Lung (tissue), 12 donors: ENCODE results near the gene FOLR2. TPM values are rescaled to one million over a fixed set of nuclear protein-coding genes. Genes with fewer than 3 reads are reported as not detected.

Source experiments
- ATAC-seq: fragments of 200-7000 bp; cut with Tn5 transposase; one replicate; pipeline ENCODE4 v1.9.1; 2020; ENCODE audit warnings: moderate number of reproducible peaks; ENCODE audit not compliant: insufficient read depth, low FRiP score
- DNase-seq, 3 donors: peaks; one replicate each; pipeline ENCODE4 v3.0.0-alpha.2; 2013 to 2017
- H3K27ac ChIP-seq, 2 donors: one replicate each; pipeline ENCODE4 v1.5.1; 2013; ENCODE audit warnings: mild to moderate bottlenecking in 2 of 2, moderate library complexity in 2 of 2, control low read depth in 1 of 2, inconsistent platforms in 1 of 2, low read depth in 1 of 2, low read length in 1 of 2
- H3K27me3 ChIP-seq, 3 donors: one replicate each; pipeline ENCODE4 v1.5.1; 2013; ENCODE audit warnings: low read length in 2 of 3; ENCODE audit not compliant: control insufficient read depth in 3 of 3, insufficient read depth in 3 of 3
- H3K36me3 ChIP-seq, 4 donors: one replicate each; pipeline ENCODE4 v1.5.1; 2013; ENCODE audit warnings: low read length in 4 of 4, mild to moderate bottlenecking in 1 of 4, moderate library complexity in 1 of 4; ENCODE audit not compliant: control insufficient read depth in 4 of 4, insufficient read depth in 4 of 4
- H3K4me1 ChIP-seq, 5 donors: one replicate each; pipeline ENCODE4 v1.5.1; 2013; ENCODE audit warnings: low read length in 5 of 5, mild to moderate bottlenecking in 2 of 5, moderate library complexity in 1 of 5; ENCODE audit not compliant: control insufficient read depth in 5 of 5, insufficient read depth in 5 of 5
- H3K4me3 ChIP-seq: one replicate; pipeline ENCODE4 v1.5.1; 2013; ENCODE audit warnings: mild to moderate bottlenecking, control low read depth, moderate library complexity
- H3K9ac ChIP-seq, 2 donors: one replicate each; pipeline ENCODE4 v1.5.1; 2013; ENCODE audit warnings: low read length in 2 of 2, control low read depth in 1 of 2; ENCODE audit not compliant: insufficient read depth in 1 of 2
- H3K9me3 ChIP-seq, 4 donors: one replicate each; pipeline ENCODE4 v1.5.1; 2013; ENCODE audit warnings: low read length in 3 of 4, mild to moderate bottlenecking in 1 of 4, moderate library complexity in 1 of 4; ENCODE audit not compliant: control insufficient read depth in 4 of 4, insufficient read depth in 3 of 4
- WGBS, 2 donors: extraction: QIAGEN DNeasy Blood & Tissue Kit; methylation state at CpG; one replicate each; pipeline ENCODE4 v1.1.7; 2013; 5-methylcytosine and 5-hydroxymethylcytosine counted together
- polyA plus RNA-seq, 2 donors: library from polyadenylated mRNA; stranded (reverse); fragments of 200-250 nt; gene quantifications; one replicate each; pipeline ENCODE4 v1.2.1, GENCODE V29; 2013
- total RNA-seq, 2 donors: library from RNA; depleted of rRNA in 1 of 2; stranded (reverse); fragments of >200 nt in 1 of 2; gene quantifications; one replicate each; pipeline ENCODE4 v1.2.1, GENCODE V29; 2014 to 2021
- TF ChIP-seq, protein P1 (sequence below): IDR thresholded peaks from 2 replicates; pipeline ENCODE4 v1.5.1; 2012; ENCODE audit warnings: mild to moderate bottlenecking; ENCODE audit errors: control extremely low read depth, extremely low read depth
- donor health status: control.
- donor health status: control.
- donor health status: Bipolar disorder and iron deficiency.
- donor health status: healthy.
- donor health status: DM: yes; HTN: yes; CAD: no.

The FOLR2 gene
- total and polyA plus RNA-seq, 4 donors = 3.2 to 19.7 (median 10.2) TPM

DNA sequence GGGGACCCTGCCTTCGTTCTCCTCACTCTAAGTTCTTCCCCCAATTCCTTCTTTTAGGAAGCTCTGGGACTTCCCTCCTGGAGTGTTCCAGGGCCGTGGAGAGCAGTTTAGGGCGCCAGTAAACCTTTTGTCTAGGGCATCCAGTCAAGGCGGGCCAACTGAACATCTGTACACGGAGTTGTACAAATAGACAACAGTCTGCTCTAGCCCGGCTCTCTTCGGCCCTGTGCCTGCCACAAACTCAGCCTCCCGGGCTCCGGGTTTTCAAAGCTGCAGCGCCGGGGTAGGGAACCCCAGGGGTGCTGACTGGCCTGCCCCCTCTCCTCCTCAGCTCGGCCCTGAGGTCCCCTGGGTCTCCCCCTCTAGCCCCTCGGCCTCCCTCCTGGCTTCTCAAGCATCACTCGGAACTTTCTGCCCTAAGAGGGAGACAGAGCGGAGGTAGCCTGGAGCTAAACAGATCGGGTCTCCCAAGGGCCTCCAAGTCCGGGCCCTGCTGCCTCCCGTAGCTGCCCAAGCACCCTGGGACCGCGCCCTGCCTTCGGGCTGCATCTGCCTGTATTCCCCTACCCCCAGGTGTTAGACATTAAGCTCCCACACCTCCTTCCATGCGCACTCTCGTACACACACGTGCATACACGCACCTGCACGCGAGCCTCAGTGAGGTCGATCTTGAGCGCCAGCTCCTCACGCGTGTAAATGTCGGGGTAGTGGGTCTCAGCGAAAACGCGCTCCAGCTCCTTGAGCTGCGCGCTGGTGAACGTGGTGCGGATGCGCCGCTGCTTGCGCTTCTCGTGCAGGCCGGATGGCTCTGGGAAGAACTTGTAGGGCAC is 24.1 kb downstream of the FOLR2 start:
- H3K4me3 ChIP-seq = no peak overlapping the region
- H3K9ac ChIP-seq = no peak overlapping the region
- TF ChIP-seq, protein P1, sequence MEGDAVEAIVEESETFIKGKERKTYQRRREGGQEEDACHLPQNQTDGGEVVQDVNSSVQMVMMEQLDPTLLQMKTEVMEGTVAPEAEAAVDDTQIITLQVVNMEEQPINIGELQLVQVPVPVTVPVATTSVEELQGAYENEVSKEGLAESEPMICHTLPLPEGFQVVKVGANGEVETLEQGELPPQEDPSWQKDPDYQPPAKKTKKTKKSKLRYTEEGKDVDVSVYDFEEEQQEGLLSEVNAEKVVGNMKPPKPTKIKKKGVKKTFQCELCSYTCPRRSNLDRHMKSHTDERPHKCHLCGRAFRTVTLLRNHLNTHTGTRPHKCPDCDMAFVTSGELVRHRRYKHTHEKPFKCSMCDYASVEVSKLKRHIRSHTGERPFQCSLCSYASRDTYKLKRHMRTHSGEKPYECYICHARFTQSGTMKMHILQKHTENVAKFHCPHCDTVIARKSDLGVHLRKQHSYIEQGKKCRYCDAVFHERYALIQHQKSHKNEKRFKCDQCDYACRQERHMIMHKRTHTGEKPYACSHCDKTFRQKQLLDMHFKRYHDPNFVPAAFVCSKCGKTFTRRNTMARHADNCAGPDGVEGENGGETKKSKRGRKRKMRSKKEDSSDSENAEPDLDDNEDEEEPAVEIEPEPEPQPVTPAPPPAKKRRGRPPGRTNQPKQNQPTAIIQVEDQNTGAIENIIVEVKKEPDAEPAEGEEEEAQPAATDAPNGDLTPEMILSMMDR = no peak
- peaks cover 0 to 24% (median 12%) of the 10 kb centered on the region in 4 donors for H3K36me3 ChIP-seq
- H3K27me3 ChIP-seq = peaks cover 0 to 51% (median 45%) of the 10 kb centered on the region in 3 donors
- WGBS, 2 donors = 5 to 13% methylated on average over 44 of the region's 44 CpGs
- H3K9me3 ChIP-seq = peaks cover 0 to 2% (median 0%) of the 10 kb centered on the region in 4 donors
- H3K27ac ChIP-seq = no peak overlapping the region
- ATAC-seq (no peak), DNase-seq (peak; percentile 27 to 41 (median 39))
- peaks cover 0 to 29% (median 15%) of the 10 kb centered on the region in 5 donors for H3K4me1 ChIP-seq

DNA sequence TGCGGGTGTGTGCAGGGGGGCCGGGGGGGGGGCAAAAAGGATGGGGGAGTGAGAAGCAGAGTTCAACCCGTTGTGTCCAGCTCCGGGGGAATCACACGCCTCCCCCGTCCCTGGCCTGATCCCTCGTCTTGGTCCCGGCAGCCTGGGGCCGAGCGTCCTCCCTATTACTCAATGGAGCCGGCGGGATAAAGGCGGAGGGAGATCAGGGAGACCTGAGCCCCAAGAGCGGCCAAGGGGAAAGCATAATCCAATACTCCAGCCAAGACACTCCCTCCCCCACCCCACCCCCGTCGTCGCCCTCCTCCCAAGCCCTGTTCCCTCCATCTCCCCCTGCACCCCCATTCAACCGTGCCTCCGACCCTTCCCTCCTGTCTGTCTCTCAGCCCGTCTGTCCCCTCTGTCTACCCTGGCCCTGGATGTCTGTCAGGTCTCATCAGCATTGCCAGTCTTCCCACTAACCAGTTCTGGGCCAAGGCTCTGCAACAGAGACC is 24.7 kb downstream of the FOLR2 start:
- Histone ChIP-seq H3K36me3 (peaks cover 0 to 17% (median 10%) of the 10 kb centered on the region in 4 donors), H3K9me3 (peaks cover 0 to 2% (median 0%) of the 10 kb centered on the region in 4 donors), H3K4me1 (peaks cover 0 to 29% (median 15%) of the 10 kb centered on the region in 5 donors), H3K27me3 (peaks cover 0 to 58% (median 51%) of the 10 kb centered on the region in 3 donors), H3K4me3 (no peak overlapping the region), H3K27ac (no peak overlapping the region), H3K9ac (no peak overlapping the region)
- DNase-seq = no peak
- WGBS, 2 donors = 15 to 22% methylated on average over 17 to 20 of the region's 20 CpGs
- TF ChIP-seq, protein P1 = no peak
- no peak for ATAC-seq

DNA sequence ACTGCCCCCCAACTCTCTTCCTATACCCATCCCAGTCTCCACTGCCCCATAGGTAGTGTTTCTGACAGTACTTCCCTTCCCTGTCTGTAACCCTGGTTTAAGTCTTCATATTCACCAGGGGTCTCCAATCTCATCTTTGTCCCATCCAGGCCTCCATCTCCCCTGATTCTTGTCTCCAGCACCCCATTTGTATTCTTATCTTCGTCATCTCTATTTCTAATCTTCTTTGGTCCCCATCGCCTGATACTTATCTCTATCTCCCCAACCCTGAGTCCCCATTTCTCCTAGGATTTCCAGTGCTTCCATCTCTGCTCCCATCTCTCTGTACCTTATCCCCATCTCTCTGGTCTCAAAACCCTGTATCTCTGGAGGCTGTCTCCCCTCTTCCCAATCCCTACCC is 25.5 kb downstream of the FOLR2 start:
- ATAC-seq (no peak), DNase-seq (no peak)
- 95 to 98% methylated on average over 2 of the region's 2 CpGs for WGBS, 2 donors
- TF ChIP-seq, protein P1 = no peak
- Histone ChIP-seq H3K4me1 (peaks cover 0 to 29% (median 15%) of the 10 kb centered on the region in 5 donors), H3K27ac (no peak overlapping the region), H3K9me3 (peaks cover 0 to 2% (median 0%) of the 10 kb centered on the region in 4 donors), H3K9ac (no peak overlapping the region), H3K4me3 (no peak overlapping the region), H3K36me3 (peaks cover 0 to 11% (median 7%) of the 10 kb centered on the region in 4 donors), H3K27me3 (peaks cover 0 to 65% (median 59%) of the 10 kb centered on the region in 3 donors)
